Measurements from ENCODE around the gene GOLGA2.

GRCh38 chr9:128222026-128222425 lies 53.8 kb downstream of the GOLGA2 start:
- TF ChIP-seq, protein P1, sequence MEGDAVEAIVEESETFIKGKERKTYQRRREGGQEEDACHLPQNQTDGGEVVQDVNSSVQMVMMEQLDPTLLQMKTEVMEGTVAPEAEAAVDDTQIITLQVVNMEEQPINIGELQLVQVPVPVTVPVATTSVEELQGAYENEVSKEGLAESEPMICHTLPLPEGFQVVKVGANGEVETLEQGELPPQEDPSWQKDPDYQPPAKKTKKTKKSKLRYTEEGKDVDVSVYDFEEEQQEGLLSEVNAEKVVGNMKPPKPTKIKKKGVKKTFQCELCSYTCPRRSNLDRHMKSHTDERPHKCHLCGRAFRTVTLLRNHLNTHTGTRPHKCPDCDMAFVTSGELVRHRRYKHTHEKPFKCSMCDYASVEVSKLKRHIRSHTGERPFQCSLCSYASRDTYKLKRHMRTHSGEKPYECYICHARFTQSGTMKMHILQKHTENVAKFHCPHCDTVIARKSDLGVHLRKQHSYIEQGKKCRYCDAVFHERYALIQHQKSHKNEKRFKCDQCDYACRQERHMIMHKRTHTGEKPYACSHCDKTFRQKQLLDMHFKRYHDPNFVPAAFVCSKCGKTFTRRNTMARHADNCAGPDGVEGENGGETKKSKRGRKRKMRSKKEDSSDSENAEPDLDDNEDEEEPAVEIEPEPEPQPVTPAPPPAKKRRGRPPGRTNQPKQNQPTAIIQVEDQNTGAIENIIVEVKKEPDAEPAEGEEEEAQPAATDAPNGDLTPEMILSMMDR (IDR thresholded peaks at IDR 0.05) = no peak
- no peak for TF ChIP-seq POLR2A (IDR thresholded peaks at IDR 0.05)
